ENCODE data around the gene LRP8. TPM values are rescaled to one million over a fixed set of nuclear protein-coding genes. Genes with fewer than 3 reads are reported as not detected.

LRP8 gene
- total RNA-seq, 4 donors from 2014 or later: 1.8 to 3.6 (median 2.2) TPM

DNA sequence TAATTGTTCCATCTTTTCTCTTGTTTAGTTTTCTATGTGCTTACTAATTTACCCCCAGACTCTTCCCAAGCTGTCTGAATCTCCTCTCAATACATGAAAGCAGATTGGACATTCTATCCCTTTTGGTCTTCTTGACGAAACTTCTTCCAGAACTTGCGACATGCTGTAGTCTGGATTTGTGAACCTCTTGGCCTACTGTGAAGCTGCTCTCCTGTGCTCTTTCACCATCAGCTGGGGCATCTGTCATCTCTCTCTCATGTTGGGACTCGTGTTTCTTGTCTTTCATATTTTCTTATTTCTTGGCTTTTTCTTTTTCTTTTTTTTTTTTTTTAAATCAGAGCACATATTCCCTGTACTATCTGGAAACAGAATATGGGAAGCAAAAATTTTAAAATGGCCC, 124.4 kb downstream of the LRP8 start:
- H3K36me3 ChIP-seq: peaks cover 6 to 79% of the 10 kb centered on the region in 2 donors
- 90 to 97% methylated on average over 2 to 3 of the region's 3 CpGs for WGBS, 2 donors (ENCODE audit: low coverage in 1 of 2)
- TF ChIP-seq CTCF (IDR thresholded peaks at IDR 0.05): no peak
- TF ChIP-seq POLR2AphosphoS5 (IDR thresholded peaks at IDR 0.05): no peak
- no peak for TF ChIP-seq POLR2A (IDR thresholded peaks at IDR 0.05)
- TF ChIP-seq EP300 (IDR thresholded peaks at IDR 0.05): no peak

GRCh38 chr1:53198241-53198651, 129.6 kb downstream of the LRP8 start:
- TF ChIP-seq POLR2A (IDR thresholded peaks at IDR 0.05) (no peak), EP300 (IDR thresholded peaks at IDR 0.05) (no peak), CTCF (IDR thresholded peaks at IDR 0.05) (no peak), POLR2AphosphoS5 (IDR thresholded peaks at IDR 0.05) (no peak)
- ATAC-seq: no peak
- Histone ChIP-seq H3K4me3 (peak overlapping the region in 1 of 2 donors; percentile 90), H3K4me1 (peaks cover 10 to 43% (median 15%) of the 10 kb centered on the region in 3 donors), H3K27ac (peak overlapping the region in 3 of 4 donors; percentile 96 to 99 (median 98)), H3K36me3 (peaks cover 6 to 27% of the 10 kb centered on the region in 2 donors), H3K27me3 (no peaks in the 10 kb centered on the region), H3K9me3 (no peaks in the 10 kb centered on the region)
- 39 to 60% methylated on average over 4 of the region's 4 CpGs for WGBS, 2 donors (ENCODE audit: low coverage in 1 of 2)

More for the DNA sequence above, 124.4 kb downstream of the LRP8 start:
- peaks cover 0 to 9% (median 0%) of the 10 kb centered on the region in 3 donors for H3K4me1 ChIP-seq
- H3K9me3 ChIP-seq: no peaks in the 10 kb centered on the region
- no peaks in the 10 kb centered on the region for H3K27me3 ChIP-seq
- no peak overlapping the region for H3K27ac ChIP-seq
- no peak for ATAC-seq
- H3K4me3 ChIP-seq: no peak overlapping the region

DNA sequence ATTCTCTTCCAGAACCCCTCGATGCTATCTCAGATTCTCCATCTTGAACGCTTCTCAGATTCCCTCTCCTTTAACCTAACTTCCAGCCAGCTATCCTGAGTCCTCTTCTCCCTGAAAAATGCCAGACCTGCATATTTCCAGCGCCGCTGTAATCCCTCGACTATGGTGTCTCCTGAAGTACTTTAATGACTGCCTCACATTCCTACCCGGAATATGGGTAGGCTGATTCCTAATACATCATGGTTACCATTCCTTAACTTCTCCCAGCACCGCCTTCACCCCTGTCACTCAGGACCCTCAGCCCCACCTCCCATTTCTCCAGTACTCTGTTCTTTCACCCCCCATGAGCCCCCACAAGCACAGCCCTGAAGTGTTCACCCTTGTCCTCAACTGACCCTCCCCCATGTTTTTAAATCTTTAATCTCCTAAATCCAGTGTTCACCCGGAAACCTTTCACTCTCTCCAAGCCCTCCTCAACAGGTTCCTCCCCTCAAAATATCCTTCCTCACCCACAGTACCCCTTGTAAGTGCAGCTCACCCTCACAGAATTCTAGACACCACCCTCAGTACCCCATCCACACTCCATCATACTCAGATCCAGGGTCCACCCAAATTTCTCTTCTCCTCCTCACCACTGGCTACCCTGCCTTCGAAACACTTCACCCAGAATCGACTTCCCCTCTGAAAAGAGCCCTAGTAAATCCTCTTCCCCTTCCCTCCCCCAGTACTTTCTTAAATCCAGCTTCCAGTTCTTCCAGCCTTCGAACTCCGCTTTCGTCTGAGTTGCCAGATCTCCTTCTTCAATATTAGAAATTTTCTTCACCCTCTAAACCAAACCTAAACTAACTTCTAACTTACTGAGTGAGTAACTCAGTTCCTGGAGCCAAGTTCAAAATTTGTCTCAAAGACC, 130.3 kb downstream of the LRP8 start:
- 30 to 35% methylated on average over 13 of the region's 13 CpGs for WGBS, 2 donors (ENCODE audit: low coverage in 1 of 2)
- H3K4me3 ChIP-seq: peak overlapping the region; percentile 66 to 90
- H3K4me1 ChIP-seq: peaks cover 10 to 43% (median 15%) of the 10 kb centered on the region in 3 donors
- ATAC-seq: peak; percentile 6
- TF ChIP-seq EP300 (IDR thresholded peaks at IDR 0.05) (no peak), CTCF (IDR thresholded peaks at IDR 0.05) (no peak), POLR2AphosphoS5 (IDR thresholded peaks at IDR 0.05) (peak; percentile 39)
- H3K27me3 ChIP-seq: no peaks in the 10 kb centered on the region
- H3K27ac ChIP-seq: peak overlapping the region; percentile 90 to 99 (median 97)
- H3K9me3 ChIP-seq: no peaks in the 10 kb centered on the region
- H3K36me3 ChIP-seq: peaks cover 6 to 20% of the 10 kb centered on the region in 2 donors

DNA sequence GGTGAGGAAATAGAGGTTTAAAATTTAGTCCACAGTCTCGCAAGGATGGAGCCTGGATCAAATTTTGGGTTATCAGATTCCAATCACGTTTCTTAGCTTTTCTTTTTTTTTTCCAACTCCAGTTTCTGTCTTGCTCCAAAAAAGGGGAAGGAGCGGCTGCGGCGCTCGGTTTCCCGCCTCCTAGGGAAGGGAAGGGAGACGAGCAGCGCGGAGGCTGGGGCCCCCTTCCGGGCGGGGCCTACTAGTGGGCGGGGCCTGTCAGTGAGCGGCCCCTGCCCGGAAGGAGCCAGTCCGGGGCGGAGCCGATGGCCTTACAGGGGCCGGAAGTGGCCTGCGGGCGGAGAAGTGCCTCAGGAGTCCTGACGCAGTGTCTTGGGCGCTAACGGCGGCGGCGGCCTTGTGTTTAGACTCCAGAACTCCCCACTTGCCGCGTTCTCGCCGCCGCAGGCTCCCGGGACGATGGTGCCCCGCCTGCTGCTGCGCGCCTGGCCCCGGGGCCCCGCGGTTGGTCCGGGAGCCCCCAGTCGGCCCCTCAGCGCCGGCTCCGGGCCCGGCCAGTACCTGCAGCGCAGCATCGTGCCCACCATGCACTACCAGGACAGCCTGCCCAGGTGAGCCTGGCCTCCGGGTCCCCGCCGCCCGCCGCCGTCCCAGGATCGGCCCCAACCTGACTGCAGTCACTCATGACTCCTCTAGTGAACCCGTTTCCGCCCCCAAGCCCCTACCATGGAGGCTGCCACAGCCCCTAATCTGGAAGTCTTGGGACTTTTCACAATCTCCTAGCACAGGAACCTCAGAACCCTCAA, 131.2 kb downstream of the LRP8 start, which contains the start of gene CPT2:
CPT2 (plus strand) TSS at position 340 of the 806 bp plus-strand sequence; CDS start at position 460, 120 bp downstream.
- peak; percentile 99 for ATAC-seq
- Histone ChIP-seq H3K4me3 (peak within 1 kb of the TSS; percentile 66 to 90), H3K27me3 (no peaks in the 10 kb centered on the region), H3K4me1 (peaks cover 10 to 43% (median 15%) of the 10 kb centered on the region in 3 donors), H3K27ac (peak within 1 kb of the TSS; percentile 90 to 99 (median 97)), H3K36me3 (peaks cover 0 to 12% of the 10 kb centered on the region in 2 donors), H3K9me3 (no peaks in the 10 kb centered on the region)
- 0 to 2% methylated on average over 5 to 8 of the region's 57 CpGs for WGBS, 2 donors (ENCODE audit: low coverage in 1 of 2)
- TF ChIP-seq POLR2AphosphoS5 (IDR thresholded peaks at IDR 0.05): peak; percentile 99
- no peak for TF ChIP-seq EP300 (IDR thresholded peaks at IDR 0.05)
- peak; percentile 98 for TF ChIP-seq POLR2A (IDR thresholded peaks at IDR 0.05)
- peak in 1 of 4 experiments; percentile 29 for TF ChIP-seq CTCF (IDR thresholded peaks at IDR 0.05)

Data from gastroesophageal sphincter (tissue), 4 donors.